VCaP (cell line): ENCODE measurements around the gene ARRB2.
A peak's percentile ranks its signal among the peaks of the same experiment; 100 is the strongest.
"Not testable (repeated sequence)": the region's sequence is repeated elsewhere in the genome, so short reads cannot be mapped to it uniquely, and the experiment has no call there.

ENCODE experiments used
- H3K27ac ChIP-seq: fragments of 450-650 bp; 2 replicates; pipeline ENCODE4 v1.5.1; 2017
- CTCF ChIP-seq: fragments of 450-650 bp; conservative IDR thresholded peaks from 2 replicates; pipeline ENCODE4 v1.5.1; 2017; ENCODE audit warnings: mild to moderate bottlenecking, moderate library complexity

Gene ARRB2

GRCh38 chr17:4703330-4703691 is 7.1 kb upstream of the ARRB2 start:
- peak overlapping the region; percentile 73 for H3K27ac ChIP-seq
- no peak for TF ChIP-seq CTCF

- peak overlapping the region; percentile 73 for H3K27ac ChIP-seq
Observed at GRCh38 chr17:4704574-4704907, 5.9 kb upstream of the ARRB2 start.

- H3K27ac ChIP-seq: no peak overlapping the region
- TF ChIP-seq CTCF: no peak
Observed at GRCh38 chr17:4704991-4705390, 5.4 kb upstream of the ARRB2 start.

- no peak for TF ChIP-seq CTCF
- no peak overlapping the region for H3K27ac ChIP-seq
Observed at GRCh38 chr17:4706121-4706520, 4.3 kb upstream of the ARRB2 start.

GRCh38 chr17:4708436-4708835 is 2.0 kb upstream of the ARRB2 start:
- no peak for TF ChIP-seq CTCF
- no peak overlapping the region for H3K27ac ChIP-seq

- no peak for TF ChIP-seq CTCF
- peak overlapping the region; percentile 75 for H3K27ac ChIP-seq
Observed at GRCh38 chr17:4710693-4711634, 532 bp downstream of the ARRB2 start.

GRCh38 chr17:4711661-4712181 is 1.3 kb downstream of the ARRB2 start:
- H3K27ac ChIP-seq: no peak overlapping the region
- TF ChIP-seq CTCF: no peak

GRCh38 chr17:4712526-4712925 is 2.1 kb downstream of the ARRB2 start:
- TF ChIP-seq CTCF: no peak
- H3K27ac ChIP-seq: no peak overlapping the region

- H3K27ac ChIP-seq: not testable (repeated sequence)
Observed at GRCh38 chr17:4714340-4715062, 4.1 kb downstream of the ARRB2 start.
